B cell (primary cell): ENCODE data around the gene PLD3. TPM values are rescaled to one million over a fixed set of nuclear protein-coding genes. Genes with fewer than 3 reads are reported as not detected.

Experiments used
- ATAC-seq: fragments of 200-7000 bp; cut with Tn5 transposase; one replicate; pipeline ENCODE4 v1.10.0; 2021; ENCODE audit warnings: low read depth, mild to moderate bottlenecking, moderate number of reproducible peaks, moderate library complexity
- CTCF ChIA-PET: fragments of 350-600 bp; sonication (Branson Sonifier 250); formaldehyde crosslinking; loops from one replicate; lab custom pipeline; 2021; ENCODE audit warnings: antibody characterized with exemption, inconsistent platforms; lab: Charles Lee
- POLR2A ChIA-PET: fragments of 350-600 bp; sonication (Branson Sonifier 250); formaldehyde crosslinking; loops from one replicate; lab custom pipeline; 2021; ENCODE audit warnings: antibody characterized with exemption; lab: Charles Lee
- DNase-seq: peaks from one replicate; pipeline ENCODE4 v3.0.0; 2013
- H2AFZ ChIP-seq: 2 replicates; pipeline ENCODE4 v1.6.1; 2012; ENCODE audit warnings: mild to moderate bottlenecking, low read depth, low read length; ENCODE audit not compliant: insufficient read depth, poor library complexity, severe bottlenecking
- H3K27ac ChIP-seq, 2 donors: 1 replicate in 1 of 2; 2 replicates in 1 of 2; pipeline ENCODE4 v1.5.1; 2012 to 2013; ENCODE audit warnings: low read length in 2 of 2, mild to moderate bottlenecking in 2 of 2, moderate library complexity in 1 of 2
- H3K27me3 ChIP-seq, 4 experiments: fragments of 200-600 bp in 1 of 4; sonication (generic) in 1 of 4; replicated peaks in 1 of 4; 1 replicate in 2 of 4; 2 replicates in 2 of 4; pipeline versions ENCODE4 v1.6.1 to v1.7.0; 2013 to 2016; ENCODE audit warnings: low read length in 3 of 4, mild to moderate bottlenecking in 2 of 4, mixed read lengths in 1 of 4, moderate library complexity in 1 of 4; ENCODE audit not compliant: insufficient read depth in 4 of 4, control insufficient read depth in 3 of 4; ENCODE audit errors: control extremely low read depth in 1 of 4
- H3K36me3 ChIP-seq, 2 experiments: replicated peaks in 1 of 2; 1 replicate in 1 of 2; 2 replicates in 1 of 2; pipeline versions ENCODE4 v1.6.1 to v1.7.1; 2013; ENCODE audit warnings: low read length in 1 of 2; ENCODE audit not compliant: insufficient read depth in 2 of 2, control insufficient read depth in 1 of 2; ENCODE audit errors: control extremely low read depth in 1 of 2, extremely low read depth in 1 of 2
- H3K4me1 ChIP-seq, 2 donors: fragments of 200-600 bp in 1 of 2; sonication (generic) in 1 of 2; 1 replicate in 1 of 2; 2 replicates in 1 of 2; pipeline versions ENCODE4 v1.5.1 to v1.6.1; 2013 to 2017; ENCODE audit warnings: low read length in 2 of 2; ENCODE audit not compliant: control insufficient read depth in 2 of 2, insufficient read depth in 2 of 2
- H3K4me2 ChIP-seq: replicated peaks from 2 replicates; pipeline ENCODE3; 2012; ENCODE audit warnings: mild to moderate bottlenecking, low read depth, low read length; ENCODE audit not compliant: poor library complexity, severe bottlenecking
- H3K4me3 ChIP-seq, 5 experiments: fragments of 200-600 bp in 1 of 5; sonication (generic) in 1 of 5; 1 replicate in 3 of 5; 2 replicates in 2 of 5; pipeline versions ENCODE4 v1.5.1 to v1.7.0; 2011 to 2016; ENCODE audit warnings: low read length in 4 of 5, mild to moderate bottlenecking in 4 of 5, low read depth in 2 of 5, control low read depth in 1 of 5, moderate library complexity in 1 of 5; ENCODE audit not compliant: insufficient read depth in 1 of 5; ENCODE audit errors: control extremely low read depth in 1 of 5, extremely low read depth in 1 of 5
- H3K79me2 ChIP-seq: fragments of 200-600 bp; sonication (generic); one replicate; pipeline ENCODE4 v1.6.0; 2016; ENCODE audit warnings: low read length; ENCODE audit not compliant: control insufficient read depth, insufficient read depth
- H3K9ac ChIP-seq: fragments of 200-600 bp; sonication (generic); 2 replicates; pipeline ENCODE4 v1.6.1; 2017; ENCODE audit warnings: mild to moderate bottlenecking, low read length, moderate library complexity
- H3K9me3 ChIP-seq, 3 donors: one replicate each; pipeline versions ENCODE4 v1.6.1 to v1.7.1; 2013; ENCODE audit warnings: low read length in 2 of 3; ENCODE audit not compliant: control insufficient read depth in 2 of 3, insufficient read depth in 1 of 3; ENCODE audit errors: control extremely low read depth in 1 of 3
- H4K20me1 ChIP-seq: 2 replicates; pipeline ENCODE4 v1.6.0; 2012; ENCODE audit warnings: mild to moderate bottlenecking, low read length; ENCODE audit not compliant: insufficient read depth, control insufficient read depth, poor library complexity, severe bottlenecking
- H3K27ac Mint-ChIP-seq: one replicate; pipeline ENCODE4 v1.8.0; 2021; ENCODE audit warnings: mixed read lengths
- H3K27me3 Mint-ChIP-seq: one replicate; pipeline ENCODE4 v1.8.0; 2021; ENCODE audit warnings: mixed read lengths
- H3K4me1 Mint-ChIP-seq: one replicate; pipeline ENCODE4 v1.8.0; 2021; ENCODE audit warnings: mixed read lengths
- H3K4me3 Mint-ChIP-seq: one replicate; pipeline ENCODE4 v1.8.0; 2021; ENCODE audit warnings: mixed read lengths
- H3K9me3 Mint-ChIP-seq: one replicate; pipeline ENCODE4 v1.8.0; 2022; ENCODE audit warnings: mixed read lengths; ENCODE audit not compliant: insufficient read depth
- EZH2 ChIP-seq: IDR thresholded peaks from 2 replicates; pipeline ENCODE4 v1.6.1; 2012; ENCODE audit warnings: borderline replicate concordance, low read depth, mild to moderate bottlenecking, moderate library complexity, low read length; ENCODE audit not compliant: insufficient read depth, poor library complexity, severe bottlenecking
- WGBS: methylation state at CpG from one replicate; pipeline ENCODE4 v1.1.5; 2013; ENCODE audit warnings: missing lambda C conversion rate; ENCODE audit not compliant: insufficient coverage; 5-methylcytosine and 5-hydroxymethylcytosine counted together
- intact Hi-C: fragments of 100-400 bp; cut with micrococcal nuclease; formaldehyde crosslinking; loops from one replicate; pipeline ENCODE4 v1.10.0; 2022
- polyA plus RNA-seq: library from polyadenylated mRNA; depleted of rRNA; stranded (reverse); fragments of >200 nt; gene quantifications from 2 replicates; pipeline ENCODE4 v1.2.3, GENCODE V29; 2012
- total RNA-seq, 2 donors: library from RNA; stranded (reverse); fragments of 120-200 nt in 1 of 2; gene quantifications; 1 replicate in 1 of 2; 2 replicates in 1 of 2; pipeline versions ENCODE4 v1.2.3 to v1.2.4, GENCODE V29; 2013 to 2022
- TF ChIP-seq, protein P1 (sequence below): fragments of 200-600 bp; IDR thresholded peaks from one replicate; pipeline ENCODE4 v1.8.0; 2022; ENCODE audit warnings: antibody characterized with exemption, mild to moderate bottlenecking

PLD3 gene
- total and polyA plus RNA-seq, 2 donors (not counting 1 experiment from before 2014, with no cell fraction given): 61.7 to 153 TPM

DNA sequence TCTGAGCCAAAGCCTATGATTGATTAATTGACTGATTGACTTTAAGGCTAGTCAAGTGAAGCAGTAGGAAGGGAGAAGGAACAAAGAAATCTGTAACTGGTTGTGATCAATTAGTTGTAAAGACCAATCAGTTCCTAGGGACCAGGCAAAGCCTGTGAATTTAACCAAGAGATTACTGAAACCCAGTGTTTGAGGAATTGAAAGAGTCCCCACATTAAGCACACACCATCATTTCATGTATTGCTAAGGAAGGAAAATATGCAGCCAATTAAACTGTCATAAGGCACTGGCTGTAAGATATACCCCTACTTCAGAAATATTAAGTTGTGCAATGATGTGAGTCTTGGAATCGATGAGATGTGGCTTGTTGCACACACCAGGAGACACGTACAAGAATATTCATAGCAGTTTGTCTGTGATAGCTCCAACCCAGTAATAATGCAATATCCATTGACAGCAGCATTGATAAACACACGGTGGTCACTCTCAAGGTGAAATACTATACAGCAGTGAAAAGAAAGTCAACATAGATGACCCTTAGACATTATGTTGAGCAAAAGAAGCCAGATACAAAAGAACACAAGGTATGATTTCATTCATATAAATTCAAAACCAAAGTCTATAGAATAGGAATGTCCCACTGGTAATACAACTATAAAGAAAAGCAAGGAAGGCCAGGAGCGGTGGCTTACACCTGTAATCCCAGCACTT lies 9.3 kb upstream of the PLD3 start:
- Histone ChIP-seq H3K4me1 (no peaks in the 10 kb centered on the region), H3K9ac (no peak overlapping the region), H3K9me3 (no peaks in the 10 kb centered on the region), H3K27ac (no peak overlapping the region), H4K20me1 (no peaks in the 10 kb centered on the region), H3K36me3 (peaks cover 2 to 18% of the 10 kb centered on the region in 2 experiments), H3K4me3 (no peak overlapping the region), H2AFZ (no peak overlapping the region), H3K79me2 (peaks cover 38% of the 10 kb centered on the region), H3K4me2 (no peak overlapping the region), H3K27me3 (no peaks in the 10 kb centered on the region)
- H3K9me3 Mint-ChIP-seq: no peaks in the 10 kb centered on the region
- DNase-seq (no peak), ATAC-seq (no peak)
- 100% methylated on average over 2 of the region's 4 CpGs for WGBS
- H3K27me3 Mint-ChIP-seq: no peaks in the 10 kb centered on the region
- no peak overlapping the region for H3K27ac Mint-ChIP-seq
- TF ChIP-seq EZH2: no peak
- TF ChIP-seq, protein P1, sequence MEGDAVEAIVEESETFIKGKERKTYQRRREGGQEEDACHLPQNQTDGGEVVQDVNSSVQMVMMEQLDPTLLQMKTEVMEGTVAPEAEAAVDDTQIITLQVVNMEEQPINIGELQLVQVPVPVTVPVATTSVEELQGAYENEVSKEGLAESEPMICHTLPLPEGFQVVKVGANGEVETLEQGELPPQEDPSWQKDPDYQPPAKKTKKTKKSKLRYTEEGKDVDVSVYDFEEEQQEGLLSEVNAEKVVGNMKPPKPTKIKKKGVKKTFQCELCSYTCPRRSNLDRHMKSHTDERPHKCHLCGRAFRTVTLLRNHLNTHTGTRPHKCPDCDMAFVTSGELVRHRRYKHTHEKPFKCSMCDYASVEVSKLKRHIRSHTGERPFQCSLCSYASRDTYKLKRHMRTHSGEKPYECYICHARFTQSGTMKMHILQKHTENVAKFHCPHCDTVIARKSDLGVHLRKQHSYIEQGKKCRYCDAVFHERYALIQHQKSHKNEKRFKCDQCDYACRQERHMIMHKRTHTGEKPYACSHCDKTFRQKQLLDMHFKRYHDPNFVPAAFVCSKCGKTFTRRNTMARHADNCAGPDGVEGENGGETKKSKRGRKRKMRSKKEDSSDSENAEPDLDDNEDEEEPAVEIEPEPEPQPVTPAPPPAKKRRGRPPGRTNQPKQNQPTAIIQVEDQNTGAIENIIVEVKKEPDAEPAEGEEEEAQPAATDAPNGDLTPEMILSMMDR: no peak
- POLR2A ChIA-PET: no interaction called here
- H3K4me3 Mint-ChIP-seq: no peak overlapping the region
- CTCF ChIA-PET: no interaction called here
- intact Hi-C loops: no loop called here
- peaks cover 2% of the 10 kb centered on the region for H3K4me1 Mint-ChIP-seq
